Measurements from ENCODE around the gene PACSIN3. TPM values are rescaled to one million over a fixed set of nuclear protein-coding genes. Genes with fewer than 3 reads are reported as not detected.

The PACSIN3 gene
- total RNA-seq, 4 donors from 2014 or later = 55.9 to 95.7 (median 65.0) TPM

DNA sequence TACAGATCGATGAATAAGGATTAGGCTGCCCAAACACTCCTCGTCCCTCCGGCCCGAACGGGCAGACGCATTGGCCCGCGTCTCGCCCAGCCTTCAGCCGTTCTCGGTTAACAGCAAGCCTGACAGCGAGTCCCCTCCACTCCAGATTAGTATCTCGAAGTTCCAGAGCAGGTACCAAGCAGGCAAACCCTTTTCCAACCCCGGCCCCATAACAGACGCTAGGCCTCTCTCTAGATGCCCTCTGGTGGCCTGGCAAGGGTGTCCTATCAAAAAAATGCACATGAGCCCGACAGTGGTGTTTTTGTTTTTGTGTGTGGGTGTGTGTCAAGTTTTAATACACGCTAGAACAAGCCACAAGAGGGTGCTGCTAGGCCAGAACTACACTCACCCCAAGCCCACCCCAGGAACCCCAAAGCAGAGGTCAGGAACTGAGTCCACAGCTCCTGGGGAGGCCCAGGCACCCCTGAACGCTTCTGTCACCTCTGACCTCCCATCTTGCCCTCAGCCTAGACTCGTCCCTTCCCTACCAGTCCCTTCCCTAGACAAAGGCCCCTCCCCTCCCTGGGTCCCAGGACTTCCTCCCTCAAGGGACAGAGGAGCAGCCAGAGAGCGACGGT is 8.9 kb downstream of the PACSIN3 start:
- TF ChIP-seq POLR2A (IDR thresholded peaks at IDR 0.05) = no peak
- TF ChIP-seq, protein P1, sequence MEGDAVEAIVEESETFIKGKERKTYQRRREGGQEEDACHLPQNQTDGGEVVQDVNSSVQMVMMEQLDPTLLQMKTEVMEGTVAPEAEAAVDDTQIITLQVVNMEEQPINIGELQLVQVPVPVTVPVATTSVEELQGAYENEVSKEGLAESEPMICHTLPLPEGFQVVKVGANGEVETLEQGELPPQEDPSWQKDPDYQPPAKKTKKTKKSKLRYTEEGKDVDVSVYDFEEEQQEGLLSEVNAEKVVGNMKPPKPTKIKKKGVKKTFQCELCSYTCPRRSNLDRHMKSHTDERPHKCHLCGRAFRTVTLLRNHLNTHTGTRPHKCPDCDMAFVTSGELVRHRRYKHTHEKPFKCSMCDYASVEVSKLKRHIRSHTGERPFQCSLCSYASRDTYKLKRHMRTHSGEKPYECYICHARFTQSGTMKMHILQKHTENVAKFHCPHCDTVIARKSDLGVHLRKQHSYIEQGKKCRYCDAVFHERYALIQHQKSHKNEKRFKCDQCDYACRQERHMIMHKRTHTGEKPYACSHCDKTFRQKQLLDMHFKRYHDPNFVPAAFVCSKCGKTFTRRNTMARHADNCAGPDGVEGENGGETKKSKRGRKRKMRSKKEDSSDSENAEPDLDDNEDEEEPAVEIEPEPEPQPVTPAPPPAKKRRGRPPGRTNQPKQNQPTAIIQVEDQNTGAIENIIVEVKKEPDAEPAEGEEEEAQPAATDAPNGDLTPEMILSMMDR (IDR thresholded peaks at IDR 0.05) = peak; percentile 59 to 86 (median 78)
- Histone ChIP-seq H3K4me3 (peak overlapping the region; percentile 83 to 95 (median 88)), H3K9me3 (no peaks in the 10 kb centered on the region), H3K36me3 (peaks cover 8 to 79% (median 15%) of the 10 kb centered on the region in 3 donors), H3K4me1 (peaks cover 30 to 56% (median 33%) of the 10 kb centered on the region in 3 donors), H3K27ac (peak overlapping the region; percentile 94 to 100 (median 99)), H3K27me3 (no peaks in the 10 kb centered on the region)
- no CpG with 5 or more reads among the region's 21 CpGs for WGBS, 2 donors
- no peak for DNase-seq
- intact Hi-C loops (cut with DNase I) = loop anchor here (5.0 to 10.0 kb wide), 2 partner anchors 80 to 177 kb away; partner anchors contain the start of genes MYBPC3 and NR1H3

- Histone ChIP-seq H3K9me3 (no peaks in the 10 kb centered on the region), H3K36me3 (peaks cover 8 to 77% (median 15%) of the 10 kb centered on the region in 3 donors), H3K27ac (peak within 1 kb of the TSS; percentile 94 to 100 (median 99)), H3K4me1 (peaks cover 37 to 63% (median 38%) of the 10 kb centered on the region in 3 donors), H3K27me3 (no peaks in the 10 kb centered on the region), H3K4me3 (peak within 1 kb of the TSS; percentile 83 to 95 (median 88))
- 0% methylated on average over 2 of the region's 89 CpGs; no CpG with 5 or more reads in 1 of the 2 donors for WGBS, 2 donors
- peak; percentile 90 for DNase-seq
- intact Hi-C loops (cut with DNase I) = loop anchor here (5.0 to 10.0 kb wide), 2 partner anchors 81 to 178 kb away; partner anchors contain the start of genes MYBPC3 and NR1H3
- TF ChIP-seq, protein P1 (IDR thresholded peaks at IDR 0.05) = no peak
- peak in 3 of 4 donors; percentile 23 to 47 (median 26) for TF ChIP-seq POLR2A (IDR thresholded peaks at IDR 0.05)
Observed at GRCh38 chr11:47176328-47177228, 9.7 kb downstream of the PACSIN3 start, which contains the start of gene ARFGAP2. ARFGAP2 (minus strand) TSS chr11:47176879; CDS start chr11:47176853, 26 bp downstream.

- H3K27me3 ChIP-seq = no peaks in the 10 kb centered on the region
- peaks cover 45 to 71% (median 45%) of the 10 kb centered on the region in 3 donors for H3K4me1 ChIP-seq
- peaks cover 8 to 77% (median 16%) of the 10 kb centered on the region in 3 donors for H3K36me3 ChIP-seq
- H3K9me3 ChIP-seq = no peaks in the 10 kb centered on the region
- no peak for TF ChIP-seq POLR2A (IDR thresholded peaks at IDR 0.05)
- TF ChIP-seq, protein P1 (IDR thresholded peaks at IDR 0.05) = no peak
- peak overlapping the region; percentile 94 to 100 (median 99) for H3K27ac ChIP-seq
- peak overlapping the region; percentile 83 to 95 (median 88) for H3K4me3 ChIP-seq
- 18 to 36% methylated on average over 11 of the region's 14 CpGs for WGBS, 2 donors
- no peak for DNase-seq
- intact Hi-C loops (cut with DNase I) = loop anchor here (5.0 to 10.0 kb wide), 2 partner anchors 81 to 179 kb away; partner anchors contain the start of genes MYBPC3 and NR1H3
Observed at GRCh38 chr11:47175746-47176327, 10.4 kb downstream of the PACSIN3 start.

GRCh38 chr11:47172740-47173336 is 13.4 kb downstream of the PACSIN3 start:
- intact Hi-C loops (cut with DNase I) = loop anchor here (10.0 kb wide), 1 partner anchor 182 kb away; the partner anchor contains the start of gene MYBPC3
- Histone ChIP-seq H3K4me3 (no peak overlapping the region), H3K27ac (peak overlapping the region; percentile 54 to 80 (median 64)), H3K4me1 (peaks cover 43 to 66% (median 44%) of the 10 kb centered on the region in 3 donors), H3K9me3 (no peaks in the 10 kb centered on the region), H3K36me3 (peaks cover 14 to 77% (median 41%) of the 10 kb centered on the region in 3 donors), H3K27me3 (no peaks in the 10 kb centered on the region)
- 54 to 73% methylated on average over 4 to 5 of the region's 6 CpGs for WGBS, 2 donors
- TF ChIP-seq, protein P1 (IDR thresholded peaks at IDR 0.05) = no peak
- TF ChIP-seq POLR2A (IDR thresholded peaks at IDR 0.05) = no peak
- DNase-seq = no peak
